ENCODE data around the gene LIMS2.

DNA sequence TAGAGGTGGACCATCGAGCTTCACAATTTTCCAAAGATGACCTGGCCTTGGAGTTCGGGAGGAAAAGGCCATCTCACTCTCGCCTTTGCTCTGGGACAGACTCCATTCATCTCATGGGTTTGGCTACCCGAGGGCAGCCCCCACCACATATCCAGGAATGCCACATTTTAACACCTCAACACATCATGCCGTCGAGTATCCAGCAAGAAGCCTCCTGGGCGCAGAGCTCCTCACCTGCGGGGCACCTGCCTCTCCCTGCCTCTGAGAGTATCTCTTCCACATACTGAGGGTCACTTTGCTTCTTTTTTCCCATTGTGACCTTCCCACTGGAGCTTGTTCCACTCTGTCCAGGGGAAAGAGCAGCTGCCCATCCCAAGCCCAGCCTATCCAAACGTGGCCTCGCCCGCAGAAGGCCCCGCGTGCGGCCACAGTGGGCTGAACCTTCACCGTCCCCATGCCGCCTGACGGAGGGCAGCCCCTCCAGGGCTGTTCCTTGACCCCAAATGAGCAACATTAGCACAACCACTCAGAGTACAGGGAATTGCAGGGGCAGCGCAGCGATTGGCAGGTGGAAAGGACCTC, 5.5 kb upstream of the LIMS2 start:
- TF ChIP-seq ZFX (IDR thresholded peaks at IDR 0.05) (no peak), CTCF (conservative IDR thresholded peaks at IDR 0.05) (no peak)
